MCF 10A (cell line): ENCODE results near the gene NDUFS8. TPM values are rescaled to one million over a fixed set of nuclear protein-coding genes. Genes with fewer than 3 reads are reported as not detected.

Source experiments
- BruUV-seq: library from RNA; stranded (reverse); fragments of 400-500 nt; replicated peaks from 2 replicates; lab custom pipeline; 2021; lab: Mats Ljungman, UMichigan
- CTCF ChIA-PET: fragments of 300-600 bp; sonication (Branson Sonifier 250); formaldehyde crosslinking; extraction: SDS; loops from one replicate; lab custom pipeline; 2021; ENCODE audit warnings: antibody characterized with exemption, inconsistent platforms; lab: Yijun Ruan, JAX
- POLR2A ChIA-PET: fragments of 300-600, 350-650 bp; sonication (Branson Sonifier 250); formaldehyde crosslinking; extraction: SDS; loops from one replicate; lab custom pipeline; 2020; ENCODE audit warnings: antibody characterized with exemption, inconsistent platforms; lab: Yijun Ruan, JAX
- DNase-seq: peaks from one replicate; pipeline ENCODE4 v3.0.0-alpha.2; 2018; ENCODE audit not compliant: unreplicated experiment
- H3K27ac Mint-ChIP-seq: one replicate; pipeline ENCODE4 v1.8.0; 2022; ENCODE audit warnings: mild to moderate bottlenecking, low read depth, mixed read lengths; ENCODE audit not compliant: unreplicated experiment
- H3K27me3 Mint-ChIP-seq: one replicate; pipeline ENCODE4 v1.8.0; 2022; ENCODE audit warnings: mixed read lengths; ENCODE audit not compliant: insufficient read depth, unreplicated experiment
- H3K36me3 Mint-ChIP-seq: one replicate; pipeline ENCODE4 v1.8.0; 2022; ENCODE audit warnings: mild to moderate bottlenecking, moderate library complexity, mixed read lengths; ENCODE audit not compliant: insufficient read depth, unreplicated experiment
- H3K4me1 Mint-ChIP-seq: one replicate; pipeline ENCODE4 v1.8.0; 2022; ENCODE audit warnings: mixed read lengths; ENCODE audit not compliant: insufficient read depth, unreplicated experiment
- H3K4me3 Mint-ChIP-seq: one replicate; pipeline ENCODE4 v1.8.0; 2022; ENCODE audit warnings: mild to moderate bottlenecking, moderate library complexity, mixed read lengths; ENCODE audit not compliant: unreplicated experiment
- H3K9me3 Mint-ChIP-seq: one replicate; pipeline ENCODE4 v1.8.0; 2022; ENCODE audit warnings: mixed read lengths; ENCODE audit not compliant: unreplicated experiment
- intact Hi-C: fragments of 100-400 bp; cut with micrococcal nuclease; formaldehyde crosslinking; loops from 2 replicates; pipeline ENCODE4 v1.14.1; 2022
- total RNA-seq: library from RNA; stranded (reverse); gene quantifications from 2 replicates; pipeline ENCODE4 v1.2.3, GENCODE V29; 2022
- TF ChIP-seq, protein P1 (sequence below): fragments of 200-600 bp; IDR thresholded peaks from one replicate; pipeline ENCODE4 v1.8.0; 2022; ENCODE audit warnings: antibody characterized with exemption, mild to moderate bottlenecking; ENCODE audit not compliant: unreplicated experiment

The NDUFS8 gene
- total RNA-seq, 1 experiment from 2014 or later: 211 TPM

DNA sequence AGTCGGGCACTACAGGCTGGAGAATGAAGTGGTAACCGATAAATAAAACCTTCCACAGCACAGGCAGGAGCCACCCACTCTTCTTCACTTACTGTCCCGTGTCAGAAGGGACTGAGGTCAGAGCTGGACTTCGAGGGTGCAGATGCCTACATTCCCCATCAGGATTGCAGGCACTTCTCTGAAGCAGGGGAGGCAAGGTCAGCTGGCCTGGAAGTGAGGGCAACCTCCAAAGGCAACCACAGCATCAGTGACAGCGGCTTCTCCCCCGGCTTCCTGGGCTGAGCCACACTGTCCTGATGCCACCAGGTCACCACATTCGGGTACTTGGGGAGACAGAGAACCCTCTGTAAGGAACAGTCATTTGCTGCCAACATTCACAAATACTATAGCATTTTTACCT, 31.0 kb downstream of the NDUFS8 start:
- Mint-ChIP-seq H3K27ac (no peak overlapping the region), H3K4me1 (no peaks in the 10 kb centered on the region), H3K4me3 (no peak overlapping the region), H3K27me3 (no peaks in the 10 kb centered on the region), H3K9me3 (no peaks in the 10 kb centered on the region), H3K36me3 (peaks cover 16% of the 10 kb centered on the region)
- intact Hi-C loops: no loop called here
- no peak for DNase-seq
- ChIA-PET CTCF (no interaction called here), POLR2A (interaction anchor here (1.4 kb wide), 1 partner anchor 32 kb away, joined by 3 read pairs; no protein-coding TSS in a partner anchor)
- no TSS peak for BruUV-seq
- TF ChIP-seq, protein P1, sequence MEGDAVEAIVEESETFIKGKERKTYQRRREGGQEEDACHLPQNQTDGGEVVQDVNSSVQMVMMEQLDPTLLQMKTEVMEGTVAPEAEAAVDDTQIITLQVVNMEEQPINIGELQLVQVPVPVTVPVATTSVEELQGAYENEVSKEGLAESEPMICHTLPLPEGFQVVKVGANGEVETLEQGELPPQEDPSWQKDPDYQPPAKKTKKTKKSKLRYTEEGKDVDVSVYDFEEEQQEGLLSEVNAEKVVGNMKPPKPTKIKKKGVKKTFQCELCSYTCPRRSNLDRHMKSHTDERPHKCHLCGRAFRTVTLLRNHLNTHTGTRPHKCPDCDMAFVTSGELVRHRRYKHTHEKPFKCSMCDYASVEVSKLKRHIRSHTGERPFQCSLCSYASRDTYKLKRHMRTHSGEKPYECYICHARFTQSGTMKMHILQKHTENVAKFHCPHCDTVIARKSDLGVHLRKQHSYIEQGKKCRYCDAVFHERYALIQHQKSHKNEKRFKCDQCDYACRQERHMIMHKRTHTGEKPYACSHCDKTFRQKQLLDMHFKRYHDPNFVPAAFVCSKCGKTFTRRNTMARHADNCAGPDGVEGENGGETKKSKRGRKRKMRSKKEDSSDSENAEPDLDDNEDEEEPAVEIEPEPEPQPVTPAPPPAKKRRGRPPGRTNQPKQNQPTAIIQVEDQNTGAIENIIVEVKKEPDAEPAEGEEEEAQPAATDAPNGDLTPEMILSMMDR: no peak

DNA sequence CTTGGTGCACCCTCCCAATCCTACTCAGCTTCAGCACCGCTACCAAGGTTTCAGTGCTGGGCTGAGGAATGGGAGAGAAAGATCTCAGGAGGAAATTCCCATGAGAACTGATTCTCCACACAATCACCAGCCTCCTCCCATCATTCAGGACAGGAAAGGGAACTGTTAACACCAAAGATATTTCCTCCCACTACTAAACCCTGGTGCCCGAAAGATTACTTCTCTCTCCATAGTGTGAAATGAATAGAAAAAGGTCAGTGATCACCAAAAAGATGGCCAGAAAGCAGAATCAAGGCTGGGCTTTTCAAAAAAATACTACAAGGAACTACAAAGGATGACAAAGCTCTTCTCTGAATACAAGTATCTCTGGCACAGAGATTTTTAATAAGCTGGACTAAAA, 34.4 kb downstream of the NDUFS8 start:
- DNase-seq: no peak
- POLR2A ChIA-PET: no interaction called here
- no peaks in the 10 kb centered on the region for H3K27me3 Mint-ChIP-seq
- no TSS peak for BruUV-seq
- intact Hi-C loops: no loop called here
- H3K4me1 Mint-ChIP-seq: no peaks in the 10 kb centered on the region
- H3K9me3 Mint-ChIP-seq: no peaks in the 10 kb centered on the region
- H3K36me3 Mint-ChIP-seq: peaks cover 31% of the 10 kb centered on the region
- TF ChIP-seq, protein P1: no peak
- H3K27ac Mint-ChIP-seq: no peak overlapping the region
- no peak overlapping the region for H3K4me3 Mint-ChIP-seq
- CTCF ChIA-PET: no interaction called here

- CTCF ChIA-PET: interaction anchor here (0.6 kb wide), 1 partner anchor 722 kb away, joined by 3 read pairs; no protein-coding TSS in a partner anchor
- POLR2A ChIA-PET: no interaction called here
- H3K4me1 Mint-ChIP-seq: no peaks in the 10 kb centered on the region
- H3K27me3 Mint-ChIP-seq: no peaks in the 10 kb centered on the region
- intact Hi-C loops: no loop called here
- DNase-seq: no peak
- H3K36me3 Mint-ChIP-seq: peaks cover 28% of the 10 kb centered on the region
- TF ChIP-seq, protein P1: no peak
- H3K4me3 Mint-ChIP-seq: no peak overlapping the region
- H3K9me3 Mint-ChIP-seq: no peaks in the 10 kb centered on the region
- BruUV-seq: no TSS peak
- H3K27ac Mint-ChIP-seq: no peak overlapping the region
These were observed 35.4 kb downstream of the NDUFS8 start for GRCh38 chr11:68065841-68066240.

- Mint-ChIP-seq H3K27me3 (no peaks in the 10 kb centered on the region), H3K4me1 (no peaks in the 10 kb centered on the region), H3K27ac (no peak overlapping the region), H3K4me3 (no peak overlapping the region), H3K9me3 (no peaks in the 10 kb centered on the region), H3K36me3 (peaks cover 26% of the 10 kb centered on the region)
- CTCF ChIA-PET: no interaction called here
- TF ChIP-seq, protein P1: no peak
- BruUV-seq: no TSS peak
- POLR2A ChIA-PET: no interaction called here
- DNase-seq: no peak
- intact Hi-C loops: no loop called here
These were observed 36.3 kb downstream of the NDUFS8 start for GRCh38 chr11:68066742-68067141.
